Hair follicle dermal papilla cell (primary cell): Measurements from ENCODE around the gene CAMSAP3. TPM values are rescaled to one million over a fixed set of nuclear protein-coding genes. Genes with fewer than 3 reads are reported as not detected.

Experiments used
- small RNA-seq: library from RNA; depleted of rRNA; stranded (forward); fragments of <200 nt; gene quantifications from one replicate; pipeline ENCODE3, GENCODE V24; 2012
- total RNA-seq: library from RNA; depleted of rRNA; stranded (reverse); fragments of >200 nt; gene quantifications from 2 replicates; pipeline ENCODE4 v1.2.3, GENCODE V29; 2012

The CAMSAP3 gene, protein sequence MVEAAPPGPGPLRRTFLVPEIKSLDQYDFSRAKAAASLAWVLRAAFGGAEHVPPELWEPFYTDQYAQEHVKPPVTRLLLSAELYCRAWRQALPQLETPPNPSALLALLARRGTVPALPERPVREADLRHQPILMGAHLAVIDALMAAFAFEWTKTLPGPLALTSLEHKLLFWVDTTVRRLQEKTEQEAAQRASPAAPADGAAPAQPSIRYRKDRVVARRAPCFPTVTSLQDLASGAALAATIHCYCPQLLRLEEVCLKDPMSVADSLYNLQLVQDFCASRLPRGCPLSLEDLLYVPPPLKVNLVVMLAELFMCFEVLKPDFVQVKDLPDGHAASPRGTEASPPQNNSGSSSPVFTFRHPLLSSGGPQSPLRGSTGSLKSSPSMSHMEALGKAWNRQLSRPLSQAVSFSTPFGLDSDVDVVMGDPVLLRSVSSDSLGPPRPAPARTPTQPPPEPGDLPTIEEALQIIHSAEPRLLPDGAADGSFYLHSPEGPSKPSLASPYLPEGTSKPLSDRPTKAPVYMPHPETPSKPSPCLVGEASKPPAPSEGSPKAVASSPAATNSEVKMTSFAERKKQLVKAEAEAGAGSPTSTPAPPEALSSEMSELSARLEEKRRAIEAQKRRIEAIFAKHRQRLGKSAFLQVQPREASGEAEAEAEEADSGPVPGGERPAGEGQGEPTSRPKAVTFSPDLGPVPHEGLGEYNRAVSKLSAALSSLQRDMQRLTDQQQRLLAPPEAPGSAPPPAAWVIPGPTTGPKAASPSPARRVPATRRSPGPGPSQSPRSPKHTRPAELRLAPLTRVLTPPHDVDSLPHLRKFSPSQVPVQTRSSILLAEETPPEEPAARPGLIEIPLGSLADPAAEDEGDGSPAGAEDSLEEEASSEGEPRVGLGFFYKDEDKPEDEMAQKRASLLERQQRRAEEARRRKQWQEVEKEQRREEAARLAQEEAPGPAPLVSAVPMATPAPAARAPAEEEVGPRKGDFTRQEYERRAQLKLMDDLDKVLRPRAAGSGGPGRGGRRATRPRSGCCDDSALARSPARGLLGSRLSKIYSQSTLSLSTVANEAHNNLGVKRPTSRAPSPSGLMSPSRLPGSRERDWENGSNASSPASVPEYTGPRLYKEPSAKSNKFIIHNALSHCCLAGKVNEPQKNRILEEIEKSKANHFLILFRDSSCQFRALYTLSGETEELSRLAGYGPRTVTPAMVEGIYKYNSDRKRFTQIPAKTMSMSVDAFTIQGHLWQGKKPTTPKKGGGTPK
- not detected in 2 replicates for total RNA-seq

GRCh38 chr19:7595466-7596133 is at the start of gene CAMSAP3:
Gene CAMSAP3 (plus strand): TSS chr19:7595863. CDS start chr19:7596003, 140 bp downstream.

GRCh38 chr19:7629347-7630054 is 33.8 kb downstream of the CAMSAP3 start, which contains the start of the genes PET100 and XAB2:
Gene PET100 (plus strand): TSS chr19:7629793. CDS start chr19:7629834, 41 bp downstream.
Gene XAB2 (minus strand): TSS chr19:7629545. CDS start chr19:7629527, 18 bp downstream.

GRCh38 chr19:7633698-7634097 is 38.0 kb downstream of the CAMSAP3 start, which contains the start of gene PCP2:
Gene PCP2 (minus strand): TSS chr19:7633719. CDS start chr19:7633457, 262 bp downstream.

DNA sequence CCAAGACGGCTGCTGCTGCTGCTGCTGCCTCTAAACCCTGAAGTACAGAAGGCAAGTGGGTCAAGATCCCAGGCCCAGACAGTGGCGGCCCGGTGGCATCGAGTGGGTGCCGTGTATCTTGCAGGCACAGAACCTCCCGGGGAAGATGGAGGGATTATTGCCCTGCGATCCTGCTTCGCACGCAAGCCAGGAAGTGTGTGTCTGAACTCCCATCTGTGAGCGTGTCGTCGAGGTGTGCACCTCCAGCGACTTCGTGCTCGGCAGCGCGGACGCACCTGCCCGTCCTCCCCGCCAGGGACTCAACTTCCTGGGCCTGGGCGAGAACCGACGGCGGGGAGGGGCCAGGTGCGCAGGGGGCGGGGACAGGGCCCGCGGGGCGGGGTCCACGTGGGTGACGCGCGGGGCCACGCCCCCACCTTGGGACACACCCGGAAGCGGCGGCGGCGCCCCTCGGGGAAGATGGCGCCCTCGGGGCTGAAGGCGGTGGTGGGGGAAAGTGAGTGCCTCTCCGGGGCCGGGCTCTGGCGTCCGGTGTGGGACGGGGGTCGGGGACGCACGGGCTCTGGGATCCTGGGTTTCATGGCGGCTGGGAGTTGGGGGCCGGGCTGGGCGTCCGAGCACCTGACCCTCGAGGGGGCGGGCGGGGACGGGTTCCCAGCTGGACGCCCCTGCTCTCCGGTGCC is 41.2 kb downstream of the CAMSAP3 start, which contains the start of gene STXBP2:
STXBP2 (plus strand) TSS at position 420 of the 683 bp plus-strand sequence; CDS start at position 460, 40 bp downstream.

Small RNAs within 50 kb of the gene (small RNA-seq; reads per million reads assigned to genes)
- not detected for gene MIR6792

Other genes with a start within 250 kb of the CAMSAP3 start
- 45.4 and 45.8 TPM in 2 replicates for gene ARHGEF18, start 246.9 kb upstream of the CAMSAP3 start, total RNA-seq
- gene PEX11G, start 106.8 kb upstream of the CAMSAP3 start, total RNA-seq, result 3.9 and 5.0 TPM in 2 replicates
- 36.6 and 37.0 TPM in 2 replicates for gene ZNF358, start 79.8 kb upstream of the CAMSAP3 start, total RNA-seq
- 7.0 and 7.6 TPM in 2 replicates for gene MCOLN1, start 73.2 kb upstream of the CAMSAP3 start, total RNA-seq
- 91.2 and 117 TPM in 2 replicates for gene PNPLA6, start 60.1 kb upstream of the CAMSAP3 start, total RNA-seq
- gene XAB2, start 33.7 kb downstream of the CAMSAP3 start, total RNA-seq, result 45.1 and 45.9 TPM in 2 replicates
- gene PET100, start 33.9 kb downstream of the CAMSAP3 start, total RNA-seq, result 4.5 and 11.5 TPM in 2 replicates
- not detected in 2 replicates for gene PCP2, start 37.9 kb downstream of the CAMSAP3 start, total RNA-seq
- 3.4 and 3.9 TPM in 2 replicates for gene STXBP2, start 41.2 kb downstream of the CAMSAP3 start, total RNA-seq
- not detected in 2 replicates for gene RETN, start 73.2 kb downstream of the CAMSAP3 start, total RNA-seq
- gene MCEMP1, start 81.2 kb downstream of the CAMSAP3 start, total RNA-seq, result not detected in 2 replicates
- 35.7 and 50.6 TPM in 2 replicates for gene TRAPPC5, start 85.0 kb downstream of the CAMSAP3 start, total RNA-seq
- not detected in 2 replicates for gene FCER2, start 106.3 kb downstream of the CAMSAP3 start, total RNA-seq
- gene CLEC4G, start 136.2 kb downstream of the CAMSAP3 start, total RNA-seq, result not detected in 2 replicates
- not detected in 2 replicates for gene CD209, start 151.7 kb downstream of the CAMSAP3 start, total RNA-seq
- gene CLEC4M, start 167.4 kb downstream of the CAMSAP3 start, total RNA-seq, result not detected in 2 replicates
- gene EVI5L, start 234.4 kb downstream of the CAMSAP3 start, total RNA-seq, result 21.9 and 22.9 TPM in 2 replicates